Activated gamma-delta T cell (primary cell): ENCODE results near the gene DPH7.
"Not testable (repeated sequence)": the region's sequence is repeated elsewhere in the genome, so short reads cannot be mapped to it uniquely, and the experiment has no call there.

ENCODE experiments used
- DNase-seq: peaks from one replicate; lab custom pipeline; 2025; lab: John Stamatoyannopoulos, UW

The DPH7 gene

DNA sequence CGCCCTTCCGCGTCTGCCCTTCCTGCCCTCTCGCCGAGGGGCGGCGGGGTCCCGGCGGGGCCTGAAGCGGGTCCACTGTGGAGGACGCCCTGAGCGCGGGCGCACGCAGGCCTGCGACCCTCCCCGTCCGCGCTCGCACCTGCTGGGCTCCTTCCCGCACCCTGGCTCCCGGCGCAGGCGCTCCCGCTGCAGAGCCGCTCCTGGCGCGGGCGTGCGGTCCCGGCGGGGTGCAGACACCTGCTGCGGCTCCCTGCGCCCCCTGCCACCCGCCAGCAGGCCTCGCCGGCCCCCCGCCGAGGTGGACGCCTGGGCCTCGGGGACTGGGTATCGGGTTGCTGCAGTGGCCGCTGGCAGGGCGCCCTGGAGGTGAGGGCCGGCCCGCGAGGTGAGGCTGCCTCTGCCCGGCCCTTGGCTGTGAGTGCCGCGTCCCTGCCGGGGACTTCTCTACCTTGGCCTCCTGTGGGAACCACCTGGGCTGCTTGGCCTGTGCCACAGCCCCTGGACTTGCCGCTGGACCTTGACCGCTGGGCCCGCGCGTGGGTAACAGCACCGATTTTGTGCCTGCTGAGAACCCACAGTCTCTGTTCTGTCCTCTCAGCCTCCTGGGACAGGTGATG is 27.4 kb upstream of the DPH7 start:
- DNase-seq = no peak

DNA sequence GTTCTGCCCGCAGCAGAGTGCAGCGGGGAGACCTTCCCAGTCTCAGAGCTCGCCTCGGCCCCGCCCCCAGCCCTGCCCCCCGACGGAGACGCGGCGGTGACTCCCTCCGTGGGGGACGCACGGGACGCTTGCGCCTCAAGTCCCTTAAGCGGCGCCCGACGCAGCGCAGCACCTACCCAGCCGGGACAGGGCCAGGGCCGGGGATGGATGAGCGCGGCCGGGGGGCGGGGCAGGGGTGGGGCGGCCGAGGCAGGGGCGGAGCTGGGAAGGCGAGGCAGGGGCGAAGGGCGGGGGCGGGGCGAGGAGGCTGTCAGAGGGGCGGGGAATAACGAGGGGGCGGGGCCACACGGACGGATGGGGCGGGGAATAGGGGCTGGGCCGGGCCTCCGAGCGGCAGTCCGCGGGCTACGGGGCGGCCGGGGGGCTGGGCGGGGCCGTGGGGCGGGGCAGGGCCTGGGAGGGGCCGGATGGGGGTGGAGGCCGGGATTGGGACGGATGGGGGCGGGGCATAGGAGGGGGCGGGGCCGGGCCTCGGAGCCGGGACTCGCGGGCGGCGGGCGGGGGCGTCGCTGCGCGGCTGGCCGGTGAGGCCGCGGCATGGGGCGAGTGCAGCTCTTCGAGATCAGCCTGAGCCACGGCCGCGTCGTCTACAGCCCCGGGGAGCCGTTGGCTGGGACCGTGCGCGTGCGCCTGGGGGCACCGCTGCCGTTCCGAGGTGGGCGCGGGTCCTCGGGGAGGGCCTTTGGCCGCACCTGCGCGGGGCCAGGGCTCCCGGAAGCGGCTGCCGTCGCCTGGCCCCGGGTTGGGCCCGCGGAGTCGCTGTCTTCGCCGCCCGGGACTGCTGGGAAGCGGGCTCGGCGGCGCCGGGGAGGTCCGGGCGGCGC is 26.6 kb upstream of the DPH7 start, which contains the start of gene ARRDC1:
Gene ARRDC1, plus strand, starts transcription at position 566 of the 884 bp plus-strand sequence. Its CDS starts 32 bp downstream, at position 598.
- DNase-seq = peak; percentile 96

DNA sequence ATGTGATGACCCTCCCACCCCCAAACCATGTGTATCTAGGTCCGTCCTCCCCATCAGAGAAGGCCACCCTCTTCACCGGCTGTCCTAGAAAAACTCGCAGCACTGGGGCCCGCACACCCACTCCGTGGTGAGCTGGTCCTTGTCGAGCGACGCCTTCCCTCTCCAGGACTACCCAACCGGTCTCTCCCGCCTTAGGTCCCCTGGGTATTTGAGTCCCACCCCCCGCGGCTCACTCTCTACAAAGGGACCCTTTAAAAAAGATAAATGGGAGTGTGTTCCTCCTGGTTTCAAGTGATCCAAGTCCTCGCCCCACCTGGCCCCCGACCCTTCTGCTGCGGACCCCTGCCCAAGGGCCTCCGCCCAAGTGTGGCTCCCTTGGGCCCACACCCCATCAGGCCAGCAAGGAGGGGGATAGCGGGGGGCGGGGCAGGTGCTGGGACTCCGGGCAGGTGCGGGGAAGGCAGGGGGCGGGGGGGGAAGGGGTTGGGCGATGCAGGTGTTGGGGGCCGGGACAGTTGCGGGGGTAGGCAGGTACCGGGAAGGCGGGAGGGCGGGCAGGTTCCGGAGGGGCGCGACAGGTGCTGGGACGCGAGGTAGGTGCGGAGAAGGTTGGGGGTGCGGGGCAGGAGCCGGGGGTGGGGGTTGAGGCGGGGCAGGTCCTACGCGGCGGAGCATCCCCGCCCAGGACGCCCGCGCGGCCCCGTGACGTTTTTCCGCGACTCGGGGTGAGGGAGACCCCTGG is 25.8 kb upstream of the DPH7 start:
- DNase-seq = no peak

DNA sequence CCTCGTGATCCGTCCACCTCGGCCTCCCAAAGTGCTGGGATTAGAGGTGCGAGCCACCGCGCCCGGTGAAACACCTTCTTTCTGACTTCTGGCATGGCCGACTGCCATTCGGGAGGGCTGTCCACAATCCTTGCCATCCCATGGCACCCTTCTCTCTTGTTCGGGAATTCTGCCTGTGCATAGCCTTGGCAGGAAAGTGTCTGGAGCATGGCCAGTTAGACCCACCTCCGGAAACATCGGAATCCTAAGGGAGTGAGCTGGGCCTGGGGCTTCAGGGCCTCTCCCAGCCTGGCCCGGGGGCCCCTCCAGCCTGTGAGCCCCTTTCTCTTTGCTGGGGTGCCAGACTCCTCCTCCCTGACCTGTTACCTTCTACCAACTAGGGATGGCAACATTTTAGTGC is 25.2 kb upstream of the DPH7 start:
- DNase-seq = no peak

DNA sequence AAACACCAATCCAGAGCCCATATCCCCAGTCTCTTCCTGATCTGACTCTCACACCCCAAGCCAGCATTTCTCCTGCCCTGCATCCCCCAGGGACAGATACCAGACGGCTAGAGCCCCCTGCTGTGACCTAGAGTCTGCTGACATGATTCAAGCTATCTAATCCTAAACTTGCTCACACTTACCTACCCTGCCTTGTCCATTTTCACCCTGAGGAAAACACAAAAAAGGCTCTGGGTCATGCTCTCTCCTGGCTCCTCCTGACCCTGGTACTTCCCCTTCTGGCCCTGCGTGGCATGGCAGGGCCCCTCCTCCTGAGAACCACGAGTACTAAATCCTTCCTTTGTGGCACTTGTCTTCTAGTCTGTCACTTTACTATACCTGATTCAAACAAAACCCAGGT is 23.9 kb upstream of the DPH7 start:
- no peak for DNase-seq

DNA sequence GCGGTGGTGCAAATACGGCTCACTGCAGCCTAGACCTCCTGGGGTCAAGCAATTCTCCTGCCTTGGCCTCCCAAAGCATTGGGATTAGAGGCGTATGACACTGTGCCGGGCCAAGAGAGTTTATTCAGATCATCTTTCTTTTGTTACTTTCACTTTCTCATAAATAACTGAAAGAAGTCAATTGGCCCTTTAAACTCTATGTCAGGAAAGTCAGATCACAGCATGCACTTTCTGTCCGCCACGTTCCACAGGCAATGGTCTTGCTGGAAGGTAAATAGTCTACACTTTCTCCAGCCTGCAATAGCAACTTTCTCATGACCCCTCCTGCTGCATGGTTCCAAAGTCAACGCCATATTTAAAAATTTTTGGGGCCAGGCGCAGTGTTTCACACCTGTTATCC is 20.2 kb upstream of the DPH7 start:
- no peak for DNase-seq

DNA sequence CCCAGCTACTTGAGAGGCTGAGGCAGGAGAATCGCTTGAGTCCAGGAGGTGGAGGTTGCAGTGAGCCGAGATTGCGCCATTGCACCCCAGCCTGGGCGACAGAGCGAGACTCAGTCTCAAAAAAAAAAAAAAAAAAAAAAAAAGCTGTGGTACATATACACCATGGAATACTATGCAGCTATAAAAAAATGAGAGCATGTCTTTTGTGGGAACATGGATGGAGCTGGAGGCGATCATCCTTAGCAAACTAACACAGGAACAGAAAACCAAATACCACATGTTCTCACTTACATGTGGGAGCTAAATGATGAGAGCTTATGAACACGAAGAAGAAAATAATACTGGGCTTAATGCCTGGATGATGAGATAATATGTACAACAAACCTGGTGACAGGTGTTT is 17.9 kb upstream of the DPH7 start:
- DNase-seq = not testable (repeated sequence)

DNA sequence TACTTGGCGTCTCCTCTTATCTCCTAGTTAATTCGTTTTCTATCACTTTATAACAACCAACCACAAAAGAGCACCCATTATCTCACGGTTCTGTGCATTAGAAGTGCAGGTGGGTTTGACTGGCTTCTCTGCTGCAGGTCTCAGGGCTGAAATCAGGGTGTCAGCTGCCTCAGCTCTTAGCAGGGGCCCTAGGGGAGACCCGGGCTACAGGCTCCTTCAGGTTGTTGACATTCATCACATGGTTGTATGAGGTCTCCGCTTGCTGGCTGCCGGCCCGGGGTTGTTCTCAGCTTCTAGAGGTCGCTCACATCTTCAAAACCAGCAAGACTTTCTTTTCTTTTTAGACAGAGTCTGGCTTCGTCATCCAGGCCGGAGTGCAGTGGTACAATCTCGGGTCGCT is 14.5 kb upstream of the DPH7 start:
- no peak for DNase-seq

DNA sequence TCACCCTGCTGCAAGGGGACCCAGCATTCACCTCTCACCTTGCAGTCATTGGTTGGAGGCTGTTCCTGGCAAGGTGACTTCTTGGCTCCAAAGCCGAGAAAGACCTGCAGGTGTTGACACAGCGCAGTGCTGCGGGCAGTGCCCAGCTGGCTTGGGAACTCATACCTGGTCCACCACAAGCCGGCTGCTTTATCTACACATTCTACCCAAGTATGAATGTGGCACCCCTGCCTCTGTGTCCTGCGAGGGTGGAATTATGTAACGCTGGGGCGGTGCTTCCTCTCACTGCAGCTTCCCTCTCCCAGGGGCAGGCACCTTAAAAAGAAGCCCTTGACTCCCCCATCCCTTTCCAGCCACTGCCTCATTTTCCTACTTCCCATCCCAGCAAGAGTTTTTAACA is 14.0 kb upstream of the DPH7 start:
- no peak for DNase-seq

DNA sequence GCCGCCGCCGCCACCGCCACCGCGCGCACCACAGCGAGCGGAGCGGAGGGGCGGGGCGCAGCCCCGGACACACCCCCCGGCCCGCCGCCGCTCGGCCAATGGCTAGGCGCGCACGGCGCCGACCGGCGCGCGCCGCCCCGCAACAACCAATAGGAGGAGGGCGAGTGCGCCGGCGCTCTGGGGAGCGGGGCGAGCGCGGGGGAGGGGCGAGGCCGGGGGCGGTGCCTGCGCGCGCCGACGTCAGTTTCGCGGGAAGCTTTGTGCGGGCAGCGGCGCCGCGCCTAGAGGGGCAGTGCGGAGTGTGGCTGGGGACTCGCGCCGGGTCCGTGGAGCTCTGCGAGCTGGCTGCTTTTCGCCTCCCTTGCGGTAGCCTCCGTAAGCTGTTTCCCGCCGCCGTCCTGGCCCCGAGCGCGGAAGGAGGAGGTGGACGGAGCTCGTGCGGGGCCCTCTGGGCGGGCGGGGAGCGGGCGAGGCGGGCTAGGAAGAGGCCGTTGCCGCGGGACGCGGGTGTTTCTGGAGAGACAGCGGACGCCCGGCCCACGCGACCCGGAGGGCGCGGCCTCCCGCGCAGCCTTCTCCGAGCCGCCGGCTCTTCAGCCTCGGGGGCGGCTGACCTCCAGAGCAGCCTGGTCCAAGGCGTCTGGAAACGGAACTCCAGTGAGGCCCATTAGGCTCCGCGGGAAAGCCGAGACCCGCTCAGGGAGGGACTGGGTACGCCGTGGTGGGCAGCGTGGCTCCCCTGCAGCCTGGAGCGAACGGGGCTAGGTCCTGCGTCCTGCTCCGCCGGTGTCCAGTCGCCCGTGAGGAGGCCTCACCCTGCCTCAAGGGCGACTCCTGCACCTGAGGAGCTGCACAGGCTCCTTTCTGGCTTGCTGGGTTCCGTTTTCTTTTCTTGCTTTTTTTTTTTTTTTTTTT is 12.0 kb upstream of the DPH7 start, which contains the start of gene ZMYND19:
Gene ZMYND19, minus strand, starts transcription at position 44 of the 915 bp plus-strand sequence. CDS start 249 bp downstream, outside the sequence.
- peak; percentile 89 for DNase-seq

DNA sequence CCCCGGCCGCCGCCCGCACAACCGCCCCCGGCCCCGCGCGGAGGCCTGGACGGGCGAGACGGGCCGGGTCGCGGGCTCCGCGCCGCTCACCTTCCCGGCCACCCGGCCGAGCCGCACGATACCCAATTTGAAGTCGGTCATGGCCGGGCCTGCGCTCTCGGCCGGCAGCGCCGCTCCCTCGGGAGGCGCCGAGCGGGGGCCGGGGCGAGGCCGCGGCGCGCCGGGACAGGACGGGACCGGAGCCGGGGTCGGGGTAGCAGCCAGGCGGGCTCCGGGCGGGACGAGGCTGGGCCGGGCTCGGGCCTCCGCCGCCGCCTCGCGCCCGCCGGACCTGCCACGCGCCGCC is 11.4 kb upstream of the DPH7 start:
- DNase-seq = no peak

DNA sequence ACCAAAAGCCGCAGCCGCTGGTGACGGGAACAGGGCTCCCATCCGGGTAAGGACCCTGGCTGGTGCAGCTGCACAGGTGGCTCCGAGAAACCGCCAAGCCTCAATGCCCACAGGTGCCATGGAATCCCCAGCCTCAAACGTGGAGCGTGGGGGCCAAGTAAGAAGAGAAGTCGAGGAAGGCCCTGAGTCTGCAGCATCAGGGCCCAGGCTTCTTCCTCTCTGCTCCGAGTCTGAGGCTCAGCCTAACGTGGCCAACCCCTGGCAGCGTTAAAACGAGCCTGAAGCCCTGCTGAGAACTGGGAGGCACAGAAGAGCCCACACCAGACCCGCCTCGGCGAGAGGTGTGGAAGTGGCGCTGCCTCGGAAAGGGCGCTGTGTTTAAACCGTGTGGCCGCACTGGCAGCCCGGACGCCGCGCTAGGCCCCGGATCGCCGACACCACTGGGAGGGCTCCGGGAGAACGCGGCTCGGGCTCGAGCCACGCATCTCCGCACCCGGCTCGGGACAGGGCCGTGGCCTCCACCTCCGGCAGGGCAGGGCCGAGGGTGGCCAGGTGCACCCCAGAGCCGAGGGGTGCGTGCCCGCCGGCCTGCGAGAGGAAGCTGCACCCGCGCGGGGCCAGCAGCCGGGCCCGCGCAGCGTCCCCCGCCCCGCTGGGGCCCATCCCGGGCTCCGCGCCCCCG is 10.9 kb upstream of the DPH7 start:
- no peak for DNase-seq

DNA sequence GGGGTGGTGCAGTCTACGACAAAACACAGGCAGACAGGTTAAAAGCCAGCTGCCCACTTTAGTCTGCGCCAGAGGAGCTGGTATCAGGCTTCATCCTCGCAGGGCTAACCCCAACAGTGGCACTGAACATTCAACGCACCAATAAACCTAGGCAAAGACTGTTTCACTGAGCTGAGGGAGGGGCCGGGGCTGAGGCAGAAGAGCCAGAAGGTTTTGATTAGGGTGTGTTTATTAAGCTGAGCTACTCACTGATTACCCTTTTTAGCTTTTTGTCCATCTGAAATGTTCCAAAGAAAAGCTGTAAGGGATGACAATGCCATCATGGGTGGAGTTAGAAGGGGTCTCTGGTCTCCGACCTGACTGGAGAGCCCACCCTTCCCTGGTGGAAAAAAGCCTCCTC is 10.2 kb upstream of the DPH7 start:
- DNase-seq = no peak

DNA sequence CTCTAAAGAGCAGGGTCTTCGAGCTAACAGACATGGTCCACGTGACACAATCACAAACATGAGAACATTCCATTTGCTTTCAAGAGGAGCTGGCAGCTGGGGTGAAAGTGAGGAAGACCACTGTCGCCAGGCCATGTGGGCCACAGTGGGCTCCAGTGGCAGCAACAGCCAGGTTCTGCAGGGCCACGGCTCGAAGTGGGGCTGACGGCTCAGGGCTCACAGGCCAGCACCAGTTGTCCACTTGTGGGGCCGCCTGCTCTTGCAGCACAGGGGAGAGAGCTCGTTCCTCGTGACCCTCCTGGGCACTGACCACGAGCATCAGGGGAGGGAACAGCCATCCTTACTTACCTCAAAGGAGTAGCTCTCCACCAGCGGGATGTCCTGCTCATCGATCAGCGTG is 9.6 kb upstream of the DPH7 start:
- no peak for DNase-seq

DNA sequence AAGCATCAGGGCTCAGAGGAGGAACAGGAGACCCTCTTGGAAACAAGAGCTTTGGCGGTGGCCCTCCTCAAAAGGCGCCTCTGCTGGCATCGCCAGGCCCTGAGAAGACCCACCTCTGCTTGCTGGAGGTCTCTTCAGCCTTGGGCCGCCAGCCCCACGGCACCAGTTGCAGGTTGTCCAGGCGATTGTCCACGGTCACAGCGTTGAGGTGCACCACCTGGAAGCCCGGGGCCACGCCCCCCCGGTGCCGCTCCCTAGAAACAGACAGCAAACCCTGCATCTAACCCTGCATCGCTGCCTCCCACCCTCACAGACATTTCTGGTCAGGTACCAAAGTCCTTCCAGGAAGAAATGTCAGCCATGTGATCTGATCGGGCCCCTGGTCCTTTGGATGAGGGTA is 8.1 kb upstream of the DPH7 start:
- no peak for DNase-seq

DNA sequence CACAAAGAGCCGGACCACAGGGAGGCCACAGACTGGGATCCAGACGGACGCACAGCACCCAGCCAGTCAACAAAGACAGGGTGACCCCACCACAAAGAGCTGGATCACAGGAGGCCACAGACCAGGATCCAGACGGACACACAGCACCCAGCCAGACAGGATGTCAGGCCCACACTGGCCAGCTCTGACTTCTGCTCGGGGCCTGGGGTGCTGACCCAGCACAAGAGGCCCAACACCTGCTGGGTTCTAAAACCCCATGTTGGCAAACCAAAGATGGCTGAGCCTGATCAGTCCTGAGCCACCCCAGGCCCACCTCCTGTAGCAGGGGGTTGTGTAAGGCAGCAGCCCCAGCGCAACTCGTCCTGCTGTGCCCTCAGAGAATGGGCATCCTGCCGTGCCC is 5.2 kb upstream of the DPH7 start:
- DNase-seq = no peak

DNA sequence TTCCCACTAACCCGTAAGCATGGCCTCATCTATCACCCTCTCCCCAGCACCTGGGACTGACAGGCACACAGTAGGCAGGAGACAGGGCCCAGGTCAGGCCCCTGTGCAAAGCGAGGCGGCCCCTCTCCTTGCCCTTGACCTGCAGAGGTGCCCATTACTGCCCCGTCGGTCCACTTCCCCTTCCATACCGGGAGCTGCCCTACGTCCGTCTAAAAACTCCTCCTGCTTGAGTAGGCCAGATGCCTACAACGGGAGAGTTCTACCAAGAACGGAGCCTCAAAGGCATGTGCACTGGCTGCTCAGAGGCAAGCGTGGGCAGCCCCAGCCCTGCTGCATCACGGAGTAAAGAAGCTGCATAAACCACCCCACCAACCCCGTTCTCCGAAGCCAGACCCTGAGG is 4.6 kb upstream of the DPH7 start:
- DNase-seq = no peak

DNA sequence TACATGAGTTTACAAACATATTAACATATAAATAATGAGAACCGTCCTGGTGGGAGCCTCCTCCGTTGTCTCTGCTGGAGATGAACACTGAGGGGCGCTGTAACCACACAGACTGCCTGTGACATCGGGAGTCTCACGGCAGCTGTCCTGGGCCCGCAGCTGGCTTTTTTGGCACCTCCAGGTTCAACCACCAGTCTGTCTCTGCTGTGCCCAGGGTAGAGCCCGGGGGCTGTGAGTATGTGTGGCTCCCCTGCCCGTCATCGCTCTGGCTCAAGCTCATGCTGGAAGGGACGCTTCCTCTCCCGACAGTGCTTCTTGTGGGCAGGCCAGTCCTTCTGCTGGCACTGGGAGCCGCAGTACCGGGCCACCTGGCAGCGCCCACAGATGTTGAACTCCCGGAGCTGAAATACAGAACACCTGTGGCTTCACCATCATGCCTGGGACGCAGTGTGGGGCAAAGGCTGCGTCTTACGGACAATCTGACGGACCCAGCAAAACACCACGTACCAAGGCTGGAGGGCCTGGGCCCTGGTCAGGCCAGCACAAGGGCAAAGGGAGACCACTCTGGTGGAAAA is 3.6 kb upstream of the DPH7 start:
- no peak for DNase-seq

DNA sequence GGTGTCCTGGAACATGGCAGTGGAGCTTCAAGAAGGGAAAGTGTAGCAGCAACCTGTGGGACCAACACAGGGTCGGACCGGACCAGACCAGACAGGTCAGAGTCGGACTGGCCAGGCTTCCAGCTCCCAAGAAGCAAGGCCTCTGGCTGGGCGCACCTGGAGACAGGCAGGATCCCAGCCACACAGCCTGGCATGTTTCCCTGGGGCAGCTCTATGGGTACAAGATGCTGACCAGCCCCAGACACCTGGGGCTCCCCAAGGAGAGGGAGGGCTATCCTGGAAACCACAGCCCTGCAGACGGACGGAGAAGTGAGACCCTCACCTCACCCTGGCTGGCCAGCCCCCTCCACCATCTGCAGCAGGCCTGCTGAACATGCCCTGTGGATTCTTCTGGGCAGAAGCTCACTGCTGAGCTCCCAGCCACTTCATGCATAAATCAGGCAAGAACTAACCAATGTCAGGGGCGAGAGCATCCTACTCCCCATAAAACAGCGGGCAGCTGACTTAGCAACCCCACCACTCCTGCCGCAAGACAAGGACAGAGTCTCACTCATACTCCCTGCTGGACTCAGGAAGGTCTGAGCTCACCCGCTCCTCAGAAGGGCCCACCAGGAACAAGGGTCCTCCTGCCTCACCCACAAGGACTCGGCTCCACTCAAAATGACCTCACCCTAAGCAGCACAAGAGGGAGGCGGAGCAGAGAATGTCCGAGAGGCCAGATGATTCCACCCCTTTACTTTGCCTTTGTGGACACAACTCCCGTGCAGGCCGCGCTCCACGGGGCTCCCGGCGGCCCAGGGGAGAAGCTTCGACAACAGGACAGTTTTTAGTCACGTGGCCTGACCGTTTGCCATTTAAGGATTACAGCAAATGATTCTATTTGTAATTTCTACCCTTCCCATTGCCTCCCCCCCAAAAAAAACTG is 2.9 kb upstream of the DPH7 start:
- no peak for DNase-seq

DNA sequence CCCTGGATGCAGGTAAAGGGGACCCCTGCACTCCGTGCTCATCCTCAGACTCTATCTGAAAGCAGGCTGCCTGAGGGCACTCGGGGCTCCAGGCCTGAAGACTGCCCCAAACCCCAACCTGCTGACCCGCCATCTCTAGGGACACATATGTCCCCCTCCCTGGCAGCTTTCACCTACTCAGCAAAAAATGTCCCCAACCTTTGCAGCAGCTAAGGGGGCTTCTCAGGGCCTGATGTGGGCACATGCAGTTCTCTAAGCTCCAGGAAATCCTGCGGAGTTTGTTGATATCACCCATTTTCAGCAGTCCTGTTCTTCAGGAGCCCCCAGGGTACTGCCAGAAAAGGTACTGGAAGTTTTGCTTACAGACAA is 2.2 kb upstream of the DPH7 start:
- DNase-seq = no peak
